OCI-LY1 (cell line): ENCODE results near the gene SIRPB2.

Experiments used
- CTCF ChIP-seq: fragments of 200-600 bp; sonication (generic), shearing (Covaris generic); IDR thresholded peaks from 2 replicates; pipeline ENCODE4 v1.5.1; 2017; ENCODE audit warnings: mild to moderate bottlenecking, antibody characterized with exemption, low read length, moderate library complexity, mixed read lengths
- EZH2 ChIP-seq: fragments of 200-600 bp; sonication (generic), shearing (Covaris generic); IDR thresholded peaks from 2 replicates; pipeline ENCODE4 v1.8.0; 2017; ENCODE audit warnings: borderline replicate concordance, mixed run types, mild to moderate bottlenecking, antibody characterized with exemption, low read length, moderate library complexity, mixed read lengths

- TF ChIP-seq CTCF (no peak), EZH2 (no peak)
Observed at GRCh38 chr20:1467355-1468116, 23.7 kb downstream of the SIRPB2 start.
